PFSK-1 (cell line): ENCODE measurements around the gene STAMBP.

ENCODE experiments used
- FOXP2 ChIP-seq: optimal IDR thresholded peaks from 2 replicates; pipeline ENCODE3; 2011; ENCODE audit warnings: borderline replicate concordance, control low read depth, inconsistent platforms; ENCODE audit not compliant: insufficient read depth; ENCODE audit errors: extremely low read length, extremely low read depth
- POLR2AphosphoS5 ChIP-seq: IDR thresholded peaks from 2 replicates; pipeline ENCODE4 v1.6.1; 2012; ENCODE audit warnings: low read depth, mild to moderate bottlenecking, control low read depth, low read length, moderate library complexity
- TAF1 ChIP-seq: IDR thresholded peaks from 2 replicates; pipeline ENCODE4 v1.6.1; 2012; ENCODE audit warnings: low read length, control low read depth, borderline replicate concordance; ENCODE audit not compliant: insufficient read depth

- TF ChIP-seq FOXP2 (no peak), POLR2AphosphoS5 (no peak), TAF1 (no peak)
These were observed 34.2 kb downstream of the STAMBP start for GRCh38 chr2:73862987-73863386.
